Stimulated activated CD4-positive, alpha-beta T cell treated with anti-CD3 and anti-CD28 coated beads, Interleukin-12 subunit alpha, Interleukin-12 subunit beta, amount 100 ng/mL, for 24 hours (primary cell): ENCODE measurements around the gene PDLIM5.
"Not testable (repeated sequence)": the region's sequence is repeated elsewhere in the genome, so short reads cannot be mapped to it uniquely, and the experiment has no call there.

Source experiments
- DNase-seq, 2 experiments: peaks; one replicate each; pipeline ENCODE4 v3.0.0-alpha.2; 2020; ENCODE audit warnings: low read depth in 2 of 2

The PDLIM5 gene

GRCh38 chr4:94451695-94452475 is at the start of gene PDLIM5:
Gene PDLIM5, plus strand, starts transcription at chr4:94451942. Its CDS starts 3,347 bp downstream, at chr4:94455289.
- peak; percentile 77 to 83 for DNase-seq

GRCh38 chr4:94402439-94402838 is 49.3 kb upstream of the PDLIM5 start:
- not testable (repeated sequence) for DNase-seq

- no peak for DNase-seq
Measured at GRCh38 chr4:94403751-94404150, 48.0 kb upstream of the PDLIM5 start.

DNA sequence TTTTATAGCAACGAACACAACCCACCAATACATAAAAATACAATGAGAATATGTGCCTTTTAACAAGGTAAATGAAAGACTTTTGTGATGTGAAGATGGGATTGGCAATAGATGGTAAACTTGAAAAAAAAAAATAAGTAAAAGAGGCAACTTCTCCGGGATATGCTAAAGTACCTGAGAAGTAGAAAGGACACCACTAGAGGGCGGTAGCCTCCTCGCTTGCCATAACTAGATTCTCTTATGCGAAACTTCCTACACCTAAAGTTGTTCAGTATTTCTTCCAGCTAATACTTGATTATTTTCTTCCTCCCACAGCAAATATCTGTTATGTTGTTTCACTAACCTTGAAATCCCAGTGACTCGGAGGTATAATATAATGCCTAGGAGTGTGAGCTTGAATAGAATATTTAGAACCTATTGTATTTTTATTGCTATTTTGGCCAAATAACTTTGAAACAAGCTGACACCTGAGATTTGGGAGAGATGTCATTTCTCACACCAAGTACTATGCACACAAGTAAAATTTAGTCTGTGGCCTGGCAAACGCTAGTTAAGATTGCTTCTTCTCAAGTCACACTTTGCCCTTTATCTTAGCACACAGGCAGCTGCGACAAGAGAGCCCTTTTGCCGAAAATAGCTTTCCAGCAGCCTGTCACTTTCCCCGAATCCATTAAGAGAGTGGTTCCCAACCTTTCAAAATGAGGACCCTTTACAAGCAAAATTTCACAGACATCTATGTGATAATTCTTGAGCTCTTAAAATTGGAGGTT is 44.9 kb upstream of the PDLIM5 start:
- peak; percentile 13 to 26 for DNase-seq

GRCh38 chr4:94407846-94408245 is 43.9 kb upstream of the PDLIM5 start:
- no peak for DNase-seq

- no peak for DNase-seq
Measured at GRCh38 chr4:94408549-94409374, 43.0 kb upstream of the PDLIM5 start.

- no peak for DNase-seq
Measured at GRCh38 chr4:94409375-94409679, 42.4 kb upstream of the PDLIM5 start.

DNA sequence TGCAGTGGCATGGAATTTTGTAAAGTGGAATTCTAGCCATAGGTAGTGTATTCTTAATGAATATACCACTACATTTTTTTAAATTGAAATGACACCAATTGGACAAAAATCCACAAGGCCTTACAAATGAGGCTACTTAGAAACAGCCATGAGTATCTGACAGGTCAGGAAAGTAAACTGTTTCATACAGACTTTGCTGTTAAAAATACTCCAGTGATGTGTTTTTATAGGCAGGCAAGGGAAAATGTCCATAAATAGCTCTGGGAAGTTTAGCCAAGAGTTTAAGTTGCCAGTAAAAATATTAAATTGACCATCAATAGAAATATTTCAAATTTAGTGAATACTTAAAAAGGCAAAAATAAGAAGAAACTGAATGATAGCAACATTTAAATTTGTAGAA is 41.8 kb upstream of the PDLIM5 start:
- DNase-seq = no peak

DNA sequence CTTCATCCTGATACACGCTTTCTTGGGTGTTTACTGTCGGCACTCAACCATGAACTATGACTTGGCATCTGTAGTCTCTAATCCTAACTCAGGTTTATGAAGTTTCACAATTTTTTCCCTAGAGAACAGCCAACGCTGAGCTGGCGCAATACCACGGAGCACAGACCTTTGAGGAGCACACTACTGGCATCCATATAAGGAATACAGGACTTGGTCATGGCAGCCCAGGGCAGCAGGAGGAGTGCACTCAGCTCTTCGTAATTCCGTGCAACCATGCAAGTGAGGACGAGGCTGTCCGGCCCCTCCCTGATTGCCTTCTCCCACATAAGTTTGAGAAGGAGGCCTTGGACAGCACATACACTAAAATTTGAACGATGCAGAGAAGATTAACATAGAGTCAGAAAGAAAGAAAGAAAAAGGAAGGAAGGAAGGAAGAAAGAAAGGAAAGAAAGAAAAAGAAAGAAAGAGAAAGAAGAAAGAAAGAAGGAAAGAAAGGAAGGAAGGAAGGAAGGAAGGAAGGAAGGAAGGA is 41.0 kb upstream of the PDLIM5 start:
- DNase-seq = no peak

DNA sequence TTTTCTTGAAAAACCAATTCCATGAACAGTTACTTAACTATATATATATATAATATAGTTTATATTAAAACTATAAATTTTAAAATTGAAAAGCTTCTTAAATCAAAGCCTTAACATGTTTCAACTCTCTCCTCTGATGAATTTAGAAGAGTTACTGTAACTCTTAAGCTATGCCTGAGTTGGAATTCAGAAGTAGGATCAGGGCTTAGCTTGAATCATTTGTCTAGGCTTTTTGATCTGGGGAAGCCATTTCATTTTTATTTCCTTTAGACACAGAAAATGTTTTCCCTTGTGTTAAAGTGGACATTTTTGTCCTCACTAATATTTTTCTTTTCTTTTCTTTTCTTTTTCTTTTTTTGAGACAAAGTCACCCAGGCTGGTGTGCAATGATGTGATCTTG is 40.4 kb upstream of the PDLIM5 start:
- no peak for DNase-seq

- DNase-seq = no peak
Measured at GRCh38 chr4:94412019-94412657, 39.6 kb upstream of the PDLIM5 start.

DNA sequence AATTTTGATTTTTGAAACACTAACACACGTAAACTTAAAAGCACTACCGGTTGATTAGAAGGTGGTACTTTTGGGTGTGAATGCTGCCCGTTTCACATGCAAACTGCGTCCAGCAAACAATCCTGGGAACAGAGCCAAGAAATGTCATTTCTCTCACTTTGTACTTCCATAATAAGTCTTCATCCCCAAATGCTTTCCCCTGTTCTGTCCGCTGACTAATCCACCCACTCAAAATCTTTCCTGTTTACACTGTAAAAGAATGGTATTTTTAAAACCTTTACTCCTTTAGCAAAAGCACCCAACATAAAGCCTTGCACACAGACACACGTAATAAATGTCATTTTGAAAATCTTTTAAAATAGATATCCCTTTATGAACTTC is 39.1 kb upstream of the PDLIM5 start:
- no peak for DNase-seq

DNA sequence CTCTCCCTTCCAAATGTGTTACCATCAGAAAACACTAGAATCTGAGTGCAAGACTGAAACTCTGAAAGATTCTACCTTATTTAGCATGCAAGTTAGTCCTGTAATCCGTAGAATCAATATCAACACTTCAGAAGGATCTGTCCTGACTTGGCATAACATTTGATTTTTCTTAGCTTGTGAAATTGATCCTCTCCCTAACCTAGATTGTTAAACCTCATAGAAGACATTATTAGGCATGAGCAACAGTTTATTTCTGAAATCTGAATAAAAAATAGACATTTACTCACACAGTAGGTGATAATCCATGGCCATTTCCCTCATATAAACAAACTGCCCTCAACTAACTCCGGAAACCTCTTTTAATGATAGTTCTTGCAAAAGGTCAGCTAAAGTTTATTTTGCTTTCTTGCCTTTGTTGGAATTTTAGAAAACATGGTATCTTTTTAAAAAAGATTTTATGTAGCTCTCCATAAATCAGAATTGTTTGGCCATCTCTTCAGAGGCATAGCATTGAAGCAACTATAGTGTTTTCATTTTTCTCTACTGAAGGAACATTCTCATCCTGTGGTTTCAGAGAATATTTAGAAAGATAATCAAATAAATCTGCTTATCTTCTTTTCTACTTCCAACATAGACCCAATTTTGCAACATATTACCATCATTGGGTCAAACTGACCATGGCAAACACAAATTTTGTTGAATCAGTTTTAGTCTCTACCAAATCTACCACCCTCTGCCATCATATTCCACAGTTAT is 38.5 kb upstream of the PDLIM5 start:
- no peak for DNase-seq

- no peak for DNase-seq
Measured at GRCh38 chr4:94414907-94415306, 36.8 kb upstream of the PDLIM5 start.

DNA sequence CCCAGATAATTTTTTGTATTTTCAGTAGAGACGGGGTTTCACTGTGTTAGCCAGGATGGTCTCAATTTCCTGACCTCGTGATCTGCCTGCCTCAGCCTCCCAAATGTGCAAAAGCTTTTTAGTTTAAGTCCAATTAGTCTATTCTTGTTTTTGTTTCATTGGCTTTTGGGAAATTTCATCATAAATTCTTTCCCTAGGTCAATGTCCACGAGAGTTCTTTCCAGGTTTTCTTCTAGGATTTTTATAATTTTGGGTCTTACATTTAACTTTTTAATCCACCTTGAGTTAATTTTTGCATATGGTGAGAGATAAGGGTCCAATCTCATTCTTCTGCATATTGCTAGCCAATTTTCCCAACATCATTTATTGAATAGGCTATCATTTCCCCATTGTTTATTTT is 36.3 kb upstream of the PDLIM5 start:
- DNase-seq = no peak

- DNase-seq = no peak
Measured at GRCh38 chr4:94416335-94416734, 35.4 kb upstream of the PDLIM5 start.

- DNase-seq = no peak
Measured at GRCh38 chr4:94416981-94417380, 34.8 kb upstream of the PDLIM5 start.

- DNase-seq = no peak
Measured at GRCh38 chr4:94419549-94419948, 32.2 kb upstream of the PDLIM5 start.

DNA sequence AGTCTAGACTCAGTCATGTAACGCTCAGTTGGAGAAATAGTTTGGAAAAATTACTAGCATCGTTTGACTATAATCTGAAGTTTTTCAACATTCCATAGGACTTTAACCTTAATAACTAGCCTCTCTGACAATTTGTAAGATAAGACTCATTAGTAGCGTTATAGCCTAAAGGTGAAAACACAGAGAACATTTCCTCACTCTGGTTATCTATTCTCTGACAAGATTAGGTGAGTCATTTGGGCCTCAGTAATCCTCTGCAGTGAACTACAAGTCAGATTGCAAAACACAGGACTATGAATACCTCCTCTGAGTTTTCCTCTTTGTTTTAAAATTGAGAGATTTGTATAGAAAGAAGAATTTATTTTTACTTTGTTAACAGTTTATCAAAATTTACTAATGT is 31.8 kb upstream of the PDLIM5 start:
- no peak for DNase-seq

DNA sequence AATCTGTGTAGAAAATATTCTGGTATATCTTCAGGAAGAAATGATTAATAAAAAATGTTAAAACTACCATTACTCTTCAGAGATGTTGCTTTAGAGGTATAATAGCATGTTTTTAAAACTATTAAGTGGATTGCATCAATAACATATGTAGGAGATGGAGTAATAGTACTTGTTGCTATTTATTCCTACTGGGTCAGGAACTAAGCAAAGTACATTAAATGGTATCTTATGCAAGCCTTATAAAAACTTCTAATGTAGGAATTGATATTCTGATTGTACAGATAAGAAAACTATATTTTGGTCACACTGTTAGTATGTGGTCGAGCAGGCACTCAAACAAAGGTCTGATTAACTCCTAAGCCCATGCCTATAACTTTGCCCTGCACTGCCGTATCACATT is 31.4 kb upstream of the PDLIM5 start:
- no peak for DNase-seq

DNA sequence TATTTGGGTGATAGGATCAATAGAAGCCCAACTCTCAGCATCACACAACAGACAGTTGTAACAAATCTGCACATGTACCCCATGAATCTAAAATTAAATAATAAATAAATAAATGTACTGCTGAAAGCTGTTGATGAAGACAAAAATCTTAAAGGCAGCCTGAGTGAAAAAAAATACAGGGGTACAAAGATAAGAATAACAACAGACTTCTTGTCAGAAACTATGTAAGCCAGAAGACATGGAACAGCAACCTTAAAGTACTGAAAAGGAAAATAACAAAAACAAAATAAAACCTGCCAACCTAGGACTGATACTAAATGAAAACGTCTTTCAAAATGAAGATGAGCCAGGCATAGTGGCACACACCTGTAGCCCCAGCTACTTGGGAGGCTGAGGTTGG is 25.0 kb upstream of the PDLIM5 start:
- DNase-seq = no peak
